Hepatocyte (in vitro differentiated cells): ENCODE results near the gene SEMA3A. TPM values are rescaled to one million over a fixed set of nuclear protein-coding genes. Genes with fewer than 3 reads are reported as not detected.
A peak's percentile ranks its signal among the peaks of the same experiment; 100 is the strongest.

Source experiments
- DNase-seq: peaks from one replicate; pipeline ENCODE4 v3.0.0-alpha.2; 2016; ENCODE audit warnings: low spot score
- H2AFZ ChIP-seq: fragments of 200-600 bp; sonication (generic); 2 replicates; pipeline ENCODE4 v1.6.0; 2016; ENCODE audit warnings: antibody characterized with exemption, mild to moderate bottlenecking
- H3K27ac ChIP-seq: fragments of 200-600 bp; sonication (generic); 2 replicates; pipeline ENCODE4 v1.5.1; 2016; ENCODE audit warnings: mild to moderate bottlenecking
- H3K27me3 ChIP-seq: fragments of 200-600 bp; sonication (generic); 2 replicates; pipeline ENCODE4 v1.6.1; 2016
- H3K36me3 ChIP-seq: fragments of 200-600 bp; sonication (generic); replicated peaks from 2 replicates; pipeline ENCODE4 v1.5.1; 2016; ENCODE audit warnings: low read depth; ENCODE audit not compliant: insufficient read depth
- H3K4me1 ChIP-seq: fragments of 200-600 bp; sonication (generic); 2 replicates; pipeline ENCODE4 v1.5.1; 2016; ENCODE audit warnings: mild to moderate bottlenecking, moderate library complexity; ENCODE audit not compliant: insufficient read depth
- H3K4me2 ChIP-seq: fragments of 200-600 bp; sonication (generic); 2 replicates; pipeline ENCODE4 v1.6.0; 2016
- H3K4me3 ChIP-seq: fragments of 200-600 bp; sonication (generic); 2 replicates; pipeline ENCODE4 v1.5.1; 2016; ENCODE audit warnings: mild to moderate bottlenecking
- H3K79me2 ChIP-seq: fragments of 200-600 bp; sonication (generic); 2 replicates; pipeline ENCODE4 v1.6.0; 2017; ENCODE audit warnings: mild to moderate bottlenecking
- H3K9me2 ChIP-seq: fragments of 200-600 bp; sonication (generic); replicated peaks from 2 replicates; pipeline ENCODE4 v1.6.0; 2017; ENCODE audit warnings: mild to moderate bottlenecking; ENCODE audit not compliant: insufficient read depth
- H3K9me3 ChIP-seq: fragments of 200-600 bp; sonication (generic); 2 replicates; pipeline ENCODE4 v1.5.1; 2016; ENCODE audit warnings: low read depth, mild to moderate bottlenecking
- H4K20me1 ChIP-seq: fragments of 200-600 bp; sonication (generic); 2 replicates; pipeline ENCODE4 v1.6.0; 2016; ENCODE audit warnings: mild to moderate bottlenecking; ENCODE audit not compliant: insufficient read depth, poor library complexity, severe bottlenecking
- CTCF ChIP-seq: fragments of 200-600 bp; sonication (generic); IDR thresholded peaks from 2 replicates; pipeline ENCODE4 v1.5.1; 2016; ENCODE audit warnings: antibody characterized with exemption, mild to moderate bottlenecking; ENCODE audit not compliant: poor library complexity
- EZH2 ChIP-seq: fragments of 200-600 bp; sonication (generic); IDR thresholded peaks from 2 replicates; pipeline ENCODE4 v1.6.1; 2016; ENCODE audit warnings: antibody characterized with exemption, mild to moderate bottlenecking, borderline replicate concordance
- EZH2phosphoT487 ChIP-seq: fragments of 200-600 bp; sonication (generic); IDR thresholded peaks from one replicate; pipeline ENCODE4 v1.6.1; 2018; ENCODE audit warnings: antibody characterized with exemption, mild to moderate bottlenecking, low read depth, moderate library complexity; ENCODE audit not compliant: unreplicated experiment, severe bottlenecking
- WGBS: methylation state at CpG from one replicate; pipeline ENCODE4 v1.1.6; 2016; ENCODE audit warnings: low lambda C conversion rate; ENCODE audit errors: missing lambda C conversion rate; 5-methylcytosine and 5-hydroxymethylcytosine counted together
- polyA plus RNA-seq: library from polyadenylated mRNA; unstranded; fragments of >200 nt; fragmentation: Nextera tagmentation; extraction: Ambion mirVana; gene quantifications from 2 replicates; pipeline ENCODE4 v1.2.1, GENCODE V29; 2016
- total RNA-seq: library from RNA; depleted of rRNA; stranded (reverse); fragments of >200 nt; gene quantifications from 2 replicates; pipeline ENCODE4 v1.2.3, GENCODE V29; 2014

Gene SEMA3A
- total and polyA plus RNA-seq, 2 experiments from 2014 or later = 19.3 to 64.6 TPM

DNA sequence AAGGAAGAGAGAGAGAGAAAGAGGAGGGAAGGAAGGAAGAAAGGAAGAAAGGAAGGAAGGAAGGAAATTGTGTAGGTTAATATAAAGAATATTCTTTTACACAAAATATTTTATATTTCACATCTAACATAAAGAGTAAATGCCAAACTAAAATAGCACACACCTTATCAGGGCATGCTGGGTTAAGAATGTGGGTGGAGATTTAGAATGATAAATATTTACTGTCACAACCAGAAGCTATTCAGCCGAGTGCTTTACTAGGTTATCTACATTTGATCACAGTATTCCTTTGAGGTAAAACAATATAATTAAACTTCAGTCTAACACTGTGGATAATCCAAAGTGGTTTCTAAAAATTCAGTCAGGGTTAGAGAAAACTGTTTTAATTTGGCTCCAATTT, 103.3 kb downstream of the SEMA3A start:
- Histone ChIP-seq H3K27me3 (no peaks in the 10 kb centered on the region), H3K4me2 (peak overlapping the region; percentile 54), H3K79me2 (no peaks in the 10 kb centered on the region), H3K4me1 (peaks cover 9% of the 10 kb centered on the region), H4K20me1 (no peaks in the 10 kb centered on the region), H3K9me2 (no peaks in the 10 kb centered on the region), H2AFZ (no peak overlapping the region), H3K9me3 (no peaks in the 10 kb centered on the region), H3K36me3 (no peaks in the 10 kb centered on the region), H3K4me3 (no peak overlapping the region), H3K27ac (peak overlapping the region; percentile 18)
- 14% methylated on average over 1 of the region's 1 CpG for WGBS
- DNase-seq = no peak
- TF ChIP-seq EZH2phosphoT487 (no peak), CTCF (no peak)

DNA sequence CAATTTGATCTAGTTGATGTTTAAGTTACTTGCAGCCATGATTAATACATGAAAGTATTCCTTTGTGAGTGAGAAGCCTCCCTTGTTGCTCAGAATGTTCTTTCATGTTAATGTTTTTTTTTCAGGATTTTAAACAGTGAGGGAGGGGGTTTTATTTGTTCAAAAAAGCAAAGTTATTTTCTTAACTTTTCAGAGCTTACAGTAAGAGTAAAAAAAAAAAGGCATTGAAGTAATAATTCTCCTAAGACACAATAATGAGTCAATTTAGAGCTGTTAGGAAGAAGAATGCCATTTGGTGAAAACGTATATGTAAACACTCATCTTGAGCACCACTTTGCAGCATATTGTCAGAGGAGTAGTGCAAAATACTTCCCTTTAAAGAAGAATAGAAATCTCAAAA, 105.8 kb downstream of the SEMA3A start:
- Histone ChIP-seq H3K79me2 (no peaks in the 10 kb centered on the region), H3K27me3 (no peaks in the 10 kb centered on the region), H2AFZ (no peak overlapping the region), H4K20me1 (no peaks in the 10 kb centered on the region), H3K9me2 (no peaks in the 10 kb centered on the region), H3K4me2 (peak overlapping the region; percentile 0), H3K27ac (no peak overlapping the region), H3K4me3 (no peak overlapping the region), H3K9me3 (no peaks in the 10 kb centered on the region), H3K4me1 (peaks cover 9% of the 10 kb centered on the region), H3K36me3 (no peaks in the 10 kb centered on the region)
- no peak for DNase-seq
- TF ChIP-seq CTCF (no peak), EZH2 (no peak), EZH2phosphoT487 (no peak)
- WGBS = 55% methylated on average over 1 of the region's 1 CpG

GRCh38 chr7:84085998-84086397, 108.6 kb downstream of the SEMA3A start:
- Histone ChIP-seq H3K4me3 (no peak overlapping the region), H3K27me3 (no peaks in the 10 kb centered on the region), H3K4me1 (no peaks in the 10 kb centered on the region), H3K79me2 (no peaks in the 10 kb centered on the region), H3K27ac (no peak overlapping the region), H3K4me2 (no peak overlapping the region), H3K9me2 (no peaks in the 10 kb centered on the region), H4K20me1 (no peaks in the 10 kb centered on the region), H3K9me3 (no peaks in the 10 kb centered on the region), H3K36me3 (no peaks in the 10 kb centered on the region), H2AFZ (no peak overlapping the region)
- DNase-seq = no peak
- 72% methylated on average over 3 of the region's 3 CpGs for WGBS
- no peak for TF ChIP-seq EZH2
- TF ChIP-seq EZH2phosphoT487 = no peak
- TF ChIP-seq CTCF = no peak

- Histone ChIP-seq H3K4me3 (no peak overlapping the region), H3K4me2 (no peak overlapping the region), H3K9me3 (no peaks in the 10 kb centered on the region), H3K4me1 (no peaks in the 10 kb centered on the region), H3K9me2 (no peaks in the 10 kb centered on the region), H2AFZ (no peak overlapping the region), H3K79me2 (no peaks in the 10 kb centered on the region), H3K27me3 (no peaks in the 10 kb centered on the region), H3K27ac (no peak overlapping the region), H4K20me1 (no peaks in the 10 kb centered on the region), H3K36me3 (no peaks in the 10 kb centered on the region)
- no peak for TF ChIP-seq EZH2
- no peak for TF ChIP-seq EZH2phosphoT487
- no peak for TF ChIP-seq CTCF
- DNase-seq = no peak
- 7% methylated on average over 1 of the region's 1 CpG for WGBS
Observed at GRCh38 chr7:84085147-84085546, 109.4 kb downstream of the SEMA3A start.
